Measurements from ENCODE around the gene LRP10.

The LRP10 gene

DNA sequence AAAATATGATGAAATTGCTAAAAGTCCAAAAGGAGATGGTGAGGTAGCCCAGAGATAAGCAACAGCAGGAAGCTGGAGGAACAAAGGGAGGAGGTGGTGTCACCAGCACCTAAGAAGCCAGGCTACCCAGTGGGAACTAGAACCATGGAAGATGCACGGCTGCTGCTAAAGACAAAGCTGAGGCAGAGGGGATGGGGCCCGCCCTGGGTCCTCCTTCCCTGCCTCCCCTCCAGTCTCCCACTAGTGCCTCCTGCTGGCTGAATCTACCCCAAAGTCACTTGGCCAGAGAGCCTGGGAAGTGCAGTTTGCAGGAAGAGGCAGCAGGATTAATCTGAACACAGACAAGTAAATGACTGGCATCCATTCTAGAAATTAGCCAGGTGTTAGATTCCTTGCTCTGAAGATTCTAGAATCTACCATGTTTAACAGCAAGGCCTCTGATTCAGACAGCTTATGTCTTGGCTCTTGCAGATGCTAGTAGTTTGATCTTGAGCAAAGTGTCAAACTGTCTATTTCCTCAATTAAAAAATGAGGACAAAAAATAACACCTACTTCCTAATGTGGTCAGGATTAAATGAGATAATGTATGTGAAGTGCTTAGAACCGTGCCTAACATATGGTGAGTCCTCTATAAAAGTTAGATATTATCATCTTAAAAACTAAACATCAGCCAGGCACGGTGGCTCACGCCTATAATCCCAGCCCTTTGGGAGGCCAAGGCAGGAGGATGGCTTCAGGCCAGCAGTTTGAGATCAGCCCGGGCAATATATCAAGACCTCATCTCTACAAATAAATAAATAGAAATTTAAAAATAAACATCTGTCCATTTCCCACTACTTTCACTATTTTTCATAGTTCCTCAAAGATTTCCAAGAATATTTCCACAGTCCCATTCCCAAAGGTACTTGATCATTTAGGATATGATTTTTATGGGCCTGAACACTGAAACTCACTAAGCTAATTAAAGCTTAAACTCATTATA is 5.8 kb upstream of the LRP10 start:
- DNase-seq (ENCODE audit: low spot score) = no peak

DNA sequence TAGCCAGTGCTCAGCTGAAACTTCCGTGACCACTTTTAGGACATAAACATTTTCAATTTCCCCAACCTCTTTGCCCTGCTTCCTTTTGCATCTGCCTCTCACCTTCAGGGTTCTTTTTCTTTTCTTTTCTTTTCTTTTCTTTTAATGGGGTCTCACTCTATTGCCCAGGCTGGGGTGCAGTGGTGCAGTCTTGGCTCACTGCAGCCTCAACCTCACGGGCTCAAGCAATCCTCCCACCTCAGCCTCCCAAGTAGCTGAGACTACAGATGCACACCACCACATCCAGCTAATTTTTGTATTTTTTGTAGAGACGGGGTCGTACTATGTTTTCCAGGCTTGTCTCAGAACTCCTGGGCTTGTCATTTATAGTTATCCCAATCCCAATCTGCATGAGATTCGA is 4.7 kb upstream of the LRP10 start:
- DNase-seq (ENCODE audit: low spot score) = no peak

DNA sequence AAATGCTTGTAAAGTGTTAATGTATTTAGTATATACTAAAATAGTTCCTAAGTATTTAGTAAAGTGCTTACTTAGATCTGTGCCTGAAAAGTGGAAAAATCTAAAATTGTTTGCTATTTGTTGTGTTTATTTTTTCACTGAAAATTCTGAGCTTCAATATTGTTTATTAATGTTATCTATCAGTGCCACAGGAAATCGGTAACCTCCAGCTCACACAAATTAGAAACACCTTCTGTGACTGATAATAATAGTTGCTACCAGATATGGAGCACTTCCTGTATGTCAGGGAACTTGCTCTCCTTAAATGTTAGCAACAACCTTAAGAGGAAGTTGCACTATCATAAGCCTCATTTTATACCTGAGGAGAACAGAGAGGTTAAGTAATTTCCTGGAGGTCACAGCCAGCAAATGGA is 723 bp upstream of the LRP10 start:
- no peak for DNase-seq (ENCODE audit: low spot score)

DNA sequence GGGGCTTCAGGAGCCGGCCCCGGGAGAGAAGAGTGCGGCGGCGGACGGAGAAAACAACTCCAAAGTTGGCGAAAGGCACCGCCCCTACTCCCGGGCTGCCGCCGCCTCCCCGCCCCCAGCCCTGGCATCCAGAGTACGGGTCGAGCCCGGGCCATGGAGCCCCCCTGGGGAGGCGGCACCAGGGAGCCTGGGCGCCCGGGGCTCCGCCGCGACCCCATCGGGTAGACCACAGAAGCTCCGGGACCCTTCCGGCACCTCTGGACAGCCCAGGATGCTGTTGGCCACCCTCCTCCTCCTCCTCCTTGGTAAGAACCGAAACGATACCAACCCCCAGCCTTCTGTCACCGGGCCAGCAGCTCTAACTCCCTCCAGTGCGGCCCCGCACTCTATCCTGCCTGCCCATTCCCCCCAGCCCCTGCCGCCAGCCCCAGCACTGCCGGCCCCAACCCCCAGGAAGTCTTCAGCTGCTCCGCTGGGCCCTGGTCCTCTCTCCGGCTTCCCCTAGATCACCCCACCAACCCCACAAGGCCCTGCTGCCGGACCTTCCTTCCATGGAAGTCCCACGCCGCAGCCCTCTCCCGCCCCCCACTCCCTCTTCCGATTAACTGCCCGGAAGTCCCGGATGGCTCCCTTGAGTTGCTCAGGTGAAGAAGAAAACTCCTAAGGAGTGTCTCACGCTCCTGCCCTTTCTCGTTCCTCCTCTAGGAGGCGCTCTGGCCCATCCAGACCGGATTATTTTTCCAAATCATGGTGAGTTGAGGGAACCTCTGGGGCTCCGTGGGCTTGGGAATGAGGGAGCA is 693 bp downstream of the LRP10 start:
- DNase-seq (ENCODE audit: low spot score) = peak; percentile 75

DNA sequence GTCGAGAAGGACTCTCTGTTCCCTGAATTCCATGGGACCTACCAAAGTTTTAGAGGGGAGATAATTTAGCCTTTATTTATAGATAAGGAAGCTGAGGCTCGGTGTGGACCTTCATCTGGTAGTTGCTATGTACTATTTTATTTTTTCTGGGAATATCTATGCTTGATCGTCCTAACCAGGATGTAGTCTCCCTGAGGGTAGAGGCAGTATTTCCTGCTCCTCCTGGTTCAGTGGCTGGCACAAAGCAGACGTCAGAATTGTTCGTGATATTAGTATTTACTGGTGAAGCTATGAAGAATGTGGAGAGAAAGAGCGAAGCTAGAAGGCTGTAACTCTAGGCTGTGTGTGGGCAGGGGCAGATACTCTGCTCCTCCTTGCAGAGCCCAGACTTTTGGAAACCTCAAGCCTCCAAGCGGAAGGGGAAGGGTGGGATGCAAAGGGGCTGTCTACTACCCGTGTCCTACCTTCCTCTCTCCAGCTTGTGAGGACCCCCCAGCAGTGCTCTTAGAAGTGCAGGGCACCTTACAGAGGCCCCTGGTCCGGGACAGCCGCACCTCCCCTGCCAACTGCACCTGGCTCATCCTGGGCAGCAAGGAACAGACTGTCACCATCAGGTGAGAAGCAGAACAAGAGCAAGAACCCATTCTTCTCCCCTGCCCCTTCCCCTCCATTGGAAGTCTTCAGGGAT is 1.4 kb downstream of the LRP10 start:
- DNase-seq (ENCODE audit: low spot score) = no peak

DNA sequence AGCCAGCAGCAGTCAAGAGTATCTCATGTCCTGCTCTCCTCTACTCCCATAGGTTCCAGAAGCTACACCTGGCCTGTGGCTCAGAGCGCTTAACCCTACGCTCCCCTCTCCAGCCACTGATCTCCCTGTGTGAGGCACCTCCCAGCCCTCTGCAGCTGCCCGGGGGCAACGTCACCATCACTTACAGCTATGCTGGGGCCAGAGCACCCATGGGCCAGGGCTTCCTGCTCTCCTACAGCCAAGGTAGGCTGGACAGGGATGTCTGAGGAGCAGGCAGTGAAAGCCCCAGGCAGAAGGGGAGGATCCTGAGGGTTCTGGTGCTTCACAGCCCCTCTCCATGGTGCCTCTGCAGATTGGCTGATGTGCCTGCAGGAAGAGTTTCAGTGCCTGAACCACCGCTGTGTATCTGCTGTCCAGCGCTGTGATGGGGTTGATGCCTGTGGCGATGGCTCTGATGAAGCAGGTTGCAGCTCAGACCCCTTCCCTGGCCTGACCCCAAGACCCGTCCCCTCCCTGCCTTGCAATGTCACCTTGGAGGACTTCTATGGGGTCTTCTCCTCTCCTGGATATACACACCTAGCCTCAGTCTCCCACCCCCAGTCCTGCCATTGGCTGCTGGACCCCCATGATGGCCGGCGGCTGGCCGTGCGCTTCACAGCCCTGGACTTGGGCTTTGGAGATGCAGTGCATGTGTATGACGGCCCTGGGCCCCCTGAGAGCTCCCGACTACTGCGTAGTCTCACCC is 3.6 kb downstream of the LRP10 start:
- DNase-seq (ENCODE audit: low spot score) = no peak

DNA sequence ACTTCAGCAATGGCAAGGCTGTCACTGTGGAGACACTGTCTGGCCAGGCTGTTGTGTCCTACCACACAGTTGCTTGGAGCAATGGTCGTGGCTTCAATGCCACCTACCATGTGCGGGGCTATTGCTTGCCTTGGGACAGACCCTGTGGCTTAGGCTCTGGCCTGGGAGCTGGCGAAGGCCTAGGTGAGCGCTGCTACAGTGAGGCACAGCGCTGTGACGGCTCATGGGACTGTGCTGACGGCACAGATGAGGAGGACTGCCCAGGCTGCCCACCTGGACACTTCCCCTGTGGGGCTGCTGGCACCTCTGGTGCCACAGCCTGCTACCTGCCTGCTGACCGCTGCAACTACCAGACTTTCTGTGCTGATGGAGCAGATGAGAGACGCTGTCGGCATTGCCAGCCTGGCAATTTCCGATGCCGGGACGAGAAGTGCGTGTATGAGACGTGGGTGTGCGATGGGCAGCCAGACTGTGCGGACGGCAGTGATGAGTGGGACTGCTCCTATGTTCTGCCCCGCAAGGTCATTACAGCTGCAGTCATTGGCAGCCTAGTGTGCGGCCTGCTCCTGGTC is 4.3 kb downstream of the LRP10 start:
- no peak for DNase-seq (ENCODE audit: low spot score)

DNA sequence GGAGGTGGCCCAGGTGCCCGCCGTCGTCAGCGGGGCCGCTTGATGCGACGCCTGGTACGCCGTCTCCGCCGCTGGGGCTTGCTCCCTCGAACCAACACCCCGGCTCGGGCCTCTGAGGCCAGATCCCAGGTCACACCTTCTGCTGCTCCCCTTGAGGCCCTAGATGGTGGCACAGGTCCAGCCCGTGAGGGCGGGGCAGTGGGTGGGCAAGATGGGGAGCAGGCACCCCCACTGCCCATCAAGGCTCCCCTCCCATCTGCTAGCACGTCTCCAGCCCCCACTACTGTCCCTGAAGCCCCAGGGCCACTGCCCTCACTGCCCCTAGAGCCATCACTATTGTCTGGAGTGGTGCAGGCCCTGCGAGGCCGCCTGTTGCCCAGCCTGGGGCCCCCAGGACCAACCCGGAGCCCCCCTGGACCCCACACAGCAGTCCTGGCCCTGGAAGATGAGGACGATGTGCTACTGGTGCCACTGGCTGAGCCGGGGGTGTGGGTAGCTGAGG is 5.5 kb downstream of the LRP10 start:
- no peak for DNase-seq (ENCODE audit: low spot score)

DNA sequence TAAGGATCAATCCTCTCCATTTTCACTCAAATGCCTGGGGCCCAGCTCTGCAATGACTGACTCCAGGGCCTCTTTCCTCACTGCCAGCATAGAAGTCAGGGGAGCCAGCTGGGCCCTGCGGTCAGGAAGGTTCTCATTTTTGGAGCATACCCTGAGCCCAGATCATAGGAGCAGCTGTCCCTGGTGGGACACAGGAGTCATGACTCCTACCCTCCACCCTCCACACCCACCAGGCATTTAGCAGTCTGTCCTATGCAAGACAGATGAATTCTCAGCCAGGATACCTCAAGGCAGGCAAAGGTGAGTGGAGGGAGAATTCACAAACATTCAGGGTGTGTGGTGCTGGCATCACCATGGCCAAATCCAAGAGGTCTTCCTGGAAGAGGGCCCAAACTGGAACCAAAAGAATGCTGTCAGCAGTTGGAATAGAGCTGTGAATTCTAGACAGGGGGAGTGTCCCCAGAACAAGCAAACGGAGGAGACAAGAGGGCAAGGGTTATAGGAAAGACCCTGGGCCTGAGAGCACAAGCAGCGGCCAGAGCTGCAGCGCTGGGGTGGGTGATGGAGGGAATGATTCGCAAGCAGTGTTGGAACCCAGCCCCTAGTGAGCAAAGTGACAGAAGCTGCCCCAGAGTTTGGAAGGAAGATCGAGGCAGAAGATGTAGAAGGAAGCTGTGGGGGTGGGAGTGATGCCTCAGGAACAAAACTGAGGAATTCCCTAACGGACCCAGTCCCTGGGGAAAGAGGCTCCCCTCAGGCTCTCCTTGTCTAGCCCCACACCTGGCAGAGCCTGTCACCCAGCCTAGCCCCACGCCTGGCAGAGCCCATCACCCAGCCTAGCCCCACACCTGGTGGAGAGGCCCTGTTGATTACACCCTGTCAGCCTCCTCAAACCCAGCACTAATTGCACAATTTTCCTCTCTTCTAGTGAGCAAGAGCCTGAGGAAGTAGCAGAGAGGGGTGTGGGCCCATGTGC is 7.0 kb downstream of the LRP10 start:
- DNase-seq (ENCODE audit: low spot score) = no peak

DNA sequence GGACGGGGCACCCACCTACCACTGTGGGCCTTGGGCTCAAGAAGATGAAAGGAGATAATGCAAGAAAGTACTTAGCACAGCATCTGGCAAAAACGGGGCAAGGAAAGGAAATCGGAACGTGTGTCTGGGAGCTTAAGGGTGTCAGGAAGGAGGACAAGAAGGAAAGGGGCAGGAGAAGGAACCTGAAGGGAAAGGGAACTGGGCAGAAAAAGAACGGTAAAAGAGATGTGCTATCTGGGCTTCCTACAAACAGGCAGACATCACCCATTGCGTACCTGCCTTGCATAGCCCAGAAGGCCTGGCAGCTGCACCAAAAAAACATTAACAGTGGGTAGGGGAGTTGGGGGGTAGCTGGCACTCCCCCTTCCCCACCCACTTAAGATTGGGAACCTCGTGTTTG is 10.5 kb downstream of the LRP10 start:
- DNase-seq (ENCODE audit: low spot score) = no peak

DNA sequence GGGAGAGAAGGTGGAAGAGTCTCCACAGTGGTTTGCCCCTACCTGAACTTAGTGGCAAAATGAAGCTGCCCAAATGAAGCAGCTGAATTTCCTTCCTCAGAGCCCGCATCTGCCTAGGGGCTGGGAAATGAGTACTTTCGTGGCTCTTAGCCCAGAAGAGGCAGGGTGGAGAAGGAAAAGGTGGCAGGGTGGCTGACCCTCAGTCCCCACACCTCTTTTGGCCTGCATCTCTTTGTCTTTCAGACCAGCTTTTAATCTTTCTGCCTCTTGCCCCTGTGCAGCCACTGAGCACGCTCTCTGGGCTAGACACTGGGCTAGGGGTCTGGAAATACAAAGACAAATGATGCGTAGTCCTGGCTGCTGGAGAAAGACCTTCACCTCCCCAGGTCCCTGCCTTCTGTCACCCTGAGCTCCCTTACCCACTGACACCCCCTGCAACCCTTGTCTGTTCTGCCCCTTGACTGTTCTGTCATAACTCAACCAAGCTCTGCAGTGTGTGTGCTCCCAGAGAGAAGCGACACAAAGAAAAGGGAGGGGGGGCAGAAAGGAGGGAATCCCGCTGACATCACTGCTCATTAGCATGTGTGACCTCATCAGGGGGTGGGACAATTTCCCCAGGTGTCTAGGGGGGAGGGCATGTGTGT is 11.1 kb downstream of the LRP10 start:
- DNase-seq (ENCODE audit: low spot score) = peak; percentile 56

DNA sequence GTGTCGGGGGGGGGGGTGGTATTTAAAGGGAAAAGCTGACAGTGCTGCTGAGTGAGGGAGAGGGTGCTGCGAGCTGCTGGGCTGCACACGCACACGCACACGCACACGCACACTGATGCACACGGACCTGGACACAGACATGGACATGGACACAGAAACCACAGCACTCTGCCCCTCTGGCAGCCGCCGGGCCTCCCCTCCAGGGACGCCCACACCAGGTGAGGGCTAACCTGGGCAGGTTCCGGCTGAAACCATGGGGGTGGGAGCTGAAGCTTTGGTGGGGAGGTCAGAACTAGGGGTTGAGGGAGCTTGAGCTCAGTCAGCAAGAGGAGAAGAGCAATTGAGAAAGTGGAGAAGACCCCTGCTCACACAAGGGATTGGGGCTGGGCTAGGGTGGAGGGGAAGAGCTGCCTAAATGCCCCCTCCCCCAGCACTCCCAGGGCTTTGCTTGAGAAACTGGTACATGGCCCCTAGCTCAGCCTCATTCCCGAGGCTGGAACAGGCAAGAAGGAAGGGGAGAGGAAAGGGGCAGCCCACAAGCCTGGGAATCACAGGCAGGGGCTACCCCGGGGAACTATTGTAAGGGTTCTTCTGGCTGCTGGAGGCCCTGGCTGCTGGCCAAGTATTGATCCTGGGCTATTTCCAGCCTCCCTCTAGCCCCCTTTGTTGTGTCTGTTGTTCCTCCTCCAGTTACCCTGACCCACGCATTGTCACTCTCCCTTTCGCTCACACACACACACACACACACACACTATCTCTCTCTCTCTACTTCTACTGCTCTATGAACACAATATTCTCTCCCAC is 11.8 kb downstream of the LRP10 start, which contains the start of gene REM2:
TSS of gene REM2 (plus strand) at position 50 of the 804 bp plus-strand sequence. CDS start at position 116, 66 bp downstream.
- no peak for DNase-seq (ENCODE audit: low spot score)

DNA sequence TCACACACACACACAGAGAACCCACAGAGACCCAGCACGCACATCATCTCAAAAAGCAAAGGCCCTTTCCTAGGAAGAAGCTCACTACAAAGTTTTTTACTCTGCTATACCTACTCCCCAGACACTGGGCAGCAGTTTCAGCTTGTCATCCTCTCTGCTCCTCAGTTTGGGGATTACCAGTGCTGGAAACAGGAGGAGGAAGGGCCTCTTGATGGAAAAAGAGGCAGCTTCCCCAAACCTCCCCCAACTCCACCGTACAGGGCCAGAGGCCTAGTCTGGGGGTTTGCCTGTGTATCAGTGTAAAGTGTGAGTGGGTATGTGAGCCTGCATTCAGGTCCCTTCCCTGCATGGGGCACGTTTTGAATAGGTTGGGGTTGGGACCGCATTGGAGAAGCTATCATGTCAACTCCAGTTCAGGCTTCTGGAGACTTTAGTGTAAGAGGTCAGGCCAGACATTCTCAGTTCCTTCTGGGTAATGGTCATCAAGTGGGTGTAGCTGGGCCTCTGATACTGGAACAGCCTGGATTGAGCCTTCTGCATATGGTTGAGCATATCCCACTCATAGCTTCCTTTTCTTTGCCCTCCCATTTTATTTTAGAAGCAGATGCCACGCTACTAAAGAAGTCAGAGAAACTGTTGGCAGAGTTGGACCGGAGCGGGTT is 12.7 kb downstream of the LRP10 start:
- no peak for DNase-seq (ENCODE audit: low spot score)

DNA sequence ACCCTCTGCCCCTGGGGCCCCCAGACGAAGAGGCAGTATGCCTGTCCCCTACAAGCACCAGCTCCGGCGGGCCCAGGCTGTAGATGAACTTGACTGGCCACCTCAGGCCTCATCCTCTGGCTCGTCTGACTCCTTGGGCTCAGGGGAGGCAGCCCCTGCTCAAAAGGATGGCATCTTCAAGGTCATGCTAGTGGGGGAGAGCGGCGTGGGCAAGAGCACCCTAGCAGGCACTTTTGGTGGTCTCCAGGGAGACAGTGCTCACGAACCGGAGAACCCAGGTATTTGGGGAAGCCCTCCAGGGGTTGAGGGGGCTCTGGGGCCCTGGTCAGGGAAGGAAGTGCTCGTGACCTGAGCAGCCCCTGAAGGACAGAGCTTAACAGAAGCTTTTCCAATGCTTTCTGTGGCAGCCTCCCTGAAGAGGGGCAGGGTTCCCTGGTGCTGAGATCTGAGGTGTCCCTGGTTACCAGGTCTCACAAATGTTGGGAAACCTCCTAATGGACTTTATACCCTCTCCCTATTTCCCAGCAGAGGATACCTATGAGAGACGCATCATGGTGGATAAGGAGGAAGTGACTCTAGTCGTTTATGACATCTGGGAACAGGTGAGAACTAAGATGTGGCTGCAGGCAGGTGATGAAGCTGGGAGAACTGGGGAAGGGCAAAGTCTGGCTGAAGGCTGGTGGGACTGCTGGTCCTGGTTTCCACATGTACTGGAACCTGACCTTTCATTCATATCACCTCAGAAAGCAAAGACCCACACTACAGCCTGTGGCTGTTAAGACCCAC is 13.4 kb downstream of the LRP10 start:
- no peak for DNase-seq (ENCODE audit: low spot score)

DNA sequence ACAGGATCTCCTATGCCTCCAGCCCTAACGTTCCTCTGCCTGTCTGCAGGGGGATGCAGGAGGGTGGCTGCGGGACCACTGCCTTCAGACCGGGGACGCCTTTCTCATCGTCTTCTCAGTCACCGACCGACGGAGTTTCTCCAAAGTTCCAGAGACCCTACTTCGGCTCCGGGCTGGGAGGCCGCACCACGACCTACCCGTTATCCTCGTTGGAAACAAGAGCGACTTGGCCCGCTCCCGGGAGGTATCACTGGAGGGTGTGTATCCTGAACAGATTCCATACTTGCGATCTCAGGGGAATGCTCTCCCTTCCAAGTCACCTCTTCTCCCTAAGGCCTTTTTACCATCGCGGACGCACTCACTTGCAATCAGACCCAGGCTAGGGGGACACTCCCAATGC is 14.4 kb downstream of the LRP10 start:
- no peak for DNase-seq (ENCODE audit: low spot score)

DNA sequence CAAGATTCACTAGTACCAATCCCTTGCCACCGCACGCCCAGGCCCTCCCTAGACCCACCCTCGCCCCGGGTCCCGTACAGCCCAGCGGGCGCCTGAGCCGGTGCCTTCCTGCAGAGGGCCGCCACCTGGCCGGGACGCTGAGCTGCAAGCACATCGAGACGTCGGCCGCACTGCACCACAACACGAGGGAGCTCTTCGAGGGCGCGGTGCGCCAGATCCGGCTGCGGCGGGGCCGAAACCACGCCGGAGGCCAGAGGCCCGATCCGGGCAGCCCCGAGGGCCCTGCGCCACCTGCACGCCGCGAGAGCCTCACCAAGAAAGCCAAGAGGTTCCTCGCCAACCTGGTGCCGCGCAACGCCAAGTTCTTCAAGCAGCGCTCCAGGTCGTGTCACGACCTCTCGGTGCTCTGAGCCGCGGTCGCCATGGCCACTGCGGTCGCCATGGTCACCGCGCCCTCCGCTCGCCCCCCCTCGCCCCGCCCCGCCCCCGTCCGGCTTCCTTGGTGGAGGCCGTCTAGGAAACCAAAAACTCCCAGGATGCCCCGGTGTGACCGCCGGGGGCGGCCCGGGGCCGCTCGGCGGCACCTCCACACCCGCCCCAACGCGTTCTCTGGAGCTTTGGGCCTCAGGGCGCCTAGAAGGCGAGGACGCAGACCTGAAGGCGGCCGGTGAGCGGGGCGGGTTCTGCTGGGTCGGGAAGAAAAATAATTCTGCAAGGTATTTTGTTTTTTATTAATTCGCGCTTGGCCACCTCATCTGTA is 15.1 kb downstream of the LRP10 start:
- peak; percentile 89 for DNase-seq (ENCODE audit: low spot score)
